Dendritic cell treated with granulocyte-macrophage colony-stimulating factor and Interleukin-4, amounts not matched to agents 40 ng/mL and 50 ng/mL, for 4 days (primary cell): ENCODE data around the gene GRIN3A.

ENCODE experiments used
- H3K27ac Mint-ChIP-seq: one replicate; pipeline ENCODE4 v1.8.0; 2022; ENCODE audit warnings: mild to moderate bottlenecking, mixed read lengths
- H3K27me3 Mint-ChIP-seq: one replicate; pipeline ENCODE4 v1.8.0; 2022; ENCODE audit warnings: mild to moderate bottlenecking, mixed read lengths
- H3K36me3 Mint-ChIP-seq: one replicate; pipeline ENCODE4 v1.8.0; 2022; ENCODE audit warnings: low read depth, mixed read lengths
- H3K4me1 Mint-ChIP-seq: one replicate; pipeline ENCODE4 v1.8.0; 2022; ENCODE audit warnings: low read depth, mixed read lengths
- H3K4me3 Mint-ChIP-seq: one replicate; pipeline ENCODE4 v1.8.0; 2022; ENCODE audit warnings: mild to moderate bottlenecking, moderate library complexity, mixed read lengths
- H3K9me3 Mint-ChIP-seq: one replicate; pipeline ENCODE4 v1.8.0; 2022; ENCODE audit warnings: mixed read lengths
- intact Hi-C: fragments of 100-400 bp; cut with micrococcal nuclease; formaldehyde crosslinking; loops from one replicate; pipeline ENCODE4 v1.15.0; 2022

Gene GRIN3A

GRCh38 chr9:101530076-101530711 lies 208.3 kb downstream of the GRIN3A start:
- H3K27me3 Mint-ChIP-seq, result peaks cover 5% of the 10 kb centered on the region
- H3K4me1 Mint-ChIP-seq, result peaks cover under 1% of the 10 kb centered on the region
- intact Hi-C loops, result loop anchor here (1.0 to 5.0 kb wide), 2 partner anchors 47 to 71 kb away; no protein-coding TSS in a partner anchor
- H3K27ac Mint-ChIP-seq, result no peak overlapping the region
- peaks cover 10% of the 10 kb centered on the region for H3K36me3 Mint-ChIP-seq
- no peak overlapping the region for H3K4me3 Mint-ChIP-seq
- no peaks in the 10 kb centered on the region for H3K9me3 Mint-ChIP-seq

GRCh38 chr9:101528015-101528414 lies 210.4 kb downstream of the GRIN3A start:
- intact Hi-C loops, result no loop called here
- Mint-ChIP-seq H3K36me3 (no peaks in the 10 kb centered on the region), H3K27me3 (peaks cover 19% of the 10 kb centered on the region), H3K4me1 (no peaks in the 10 kb centered on the region), H3K9me3 (no peaks in the 10 kb centered on the region), H3K27ac (no peak overlapping the region), H3K4me3 (no peak overlapping the region)

GRCh38 chr9:101527066-101527465 lies 211.4 kb downstream of the GRIN3A start:
- Mint-ChIP-seq H3K4me1 (no peaks in the 10 kb centered on the region), H3K27ac (no peak overlapping the region), H3K4me3 (no peak overlapping the region), H3K36me3 (no peaks in the 10 kb centered on the region), H3K27me3 (peaks cover 25% of the 10 kb centered on the region), H3K9me3 (no peaks in the 10 kb centered on the region)
- intact Hi-C loops, result no loop called here

GRCh38 chr9:101524371-101524770 lies 214.1 kb downstream of the GRIN3A start:
- Mint-ChIP-seq H3K4me3 (no peak overlapping the region), H3K36me3 (no peaks in the 10 kb centered on the region), H3K4me1 (no peaks in the 10 kb centered on the region), H3K9me3 (no peaks in the 10 kb centered on the region), H3K27ac (no peak overlapping the region), H3K27me3 (peaks cover 32% of the 10 kb centered on the region)
- intact Hi-C loops, result no loop called here
